HEK293 (cell line): ENCODE results near the gene MEF2C.

Experiments
- CTCF ChIA-PET: fragments of 350-600 bp; formaldehyde crosslinking; extraction: SDS; loops from one replicate; lab custom pipeline; 2021; ENCODE audit warnings: antibody characterized with exemption; lab: Yijun Ruan, JAX
- POLR2A ChIA-PET: fragments of 300-600 bp; formaldehyde crosslinking; extraction: SDS; loops from one replicate; lab custom pipeline; 2020; ENCODE audit warnings: antibody characterized with exemption, inconsistent platforms; lab: Yijun Ruan, JAX
- H3K27ac ChIP-seq: fragments of 200-500 bp; sonication (Bioruptor generic); 2 replicates; pipeline ENCODE4 v1.5.1; 2014; ENCODE audit warnings: low read depth, low read length, control low read depth, inconsistent platforms; ENCODE audit errors: extremely low read depth
- H3K36me3 ChIP-seq, 2 experiments: fragments of 200-500 bp in 1 of 2; sonication (Bioruptor generic) in 1 of 2; 1 replicate in 1 of 2; 2 replicates in 1 of 2; pipeline ENCODE4 v1.5.1; 2014 to 2017; ENCODE audit warnings: inconsistent platforms in 2 of 2, low read length in 2 of 2; ENCODE audit not compliant: control insufficient read depth in 2 of 2, insufficient read depth in 1 of 2
- H3K4me1 ChIP-seq: fragments of 200-500 bp; sonication (Bioruptor generic); 2 replicates; pipeline ENCODE4 v1.5.1; 2014; ENCODE audit warnings: mild to moderate bottlenecking, low read length, inconsistent platforms; ENCODE audit not compliant: control insufficient read depth, insufficient read depth
- H3K4me3 ChIP-seq: 2 replicates; pipeline ENCODE4 v1.5.1; 2011; ENCODE audit warnings: low read depth, mild to moderate bottlenecking, control low read depth, low read length, moderate library complexity
- H3K9me3 ChIP-seq: fragments of 200-500 bp; sonication (Bioruptor generic); 2 replicates; pipeline ENCODE4 v1.5.1; 2014; ENCODE audit warnings: low read depth, low read length, inconsistent platforms; ENCODE audit not compliant: control insufficient read depth, insufficient read depth
- BCL11B ChIP-seq: fragments of 450-650 bp; formaldehyde crosslinking; IDR thresholded peaks from 2 replicates; pipeline ENCODE4 v1.5.1; 2016; ENCODE audit warnings: low read depth, missing biosample characterization, missing genetic modification characterization
- GLIS1 ChIP-seq: fragments of 450-650 bp; formaldehyde crosslinking; IDR thresholded peaks from 2 replicates; pipeline ENCODE4 v1.5.1; 2016; ENCODE audit warnings: missing biosample characterization, missing genetic modification characterization
- HIC1 ChIP-seq: fragments of 450-650 bp; formaldehyde crosslinking; IDR thresholded peaks from 2 replicates; pipeline ENCODE4 v1.5.1; 2016; ENCODE audit warnings: missing biosample characterization, missing genetic modification characterization
- MZF1 ChIP-seq: fragments of 450-650 bp; formaldehyde crosslinking; IDR thresholded peaks from 2 replicates; pipeline ENCODE4 v1.5.1; 2017; ENCODE audit warnings: missing biosample characterization, missing genetic modification characterization, borderline replicate concordance
- OVOL3 ChIP-seq: fragments of 450-650 bp; formaldehyde crosslinking; IDR thresholded peaks from 2 replicates; pipeline ENCODE4 v1.5.1; 2016; ENCODE audit warnings: missing biosample characterization, missing genetic modification characterization
- ZNF133 ChIP-seq: fragments of 450-650 bp; formaldehyde crosslinking; IDR thresholded peaks from 2 replicates; pipeline ENCODE4 v1.5.1; 2016; ENCODE audit warnings: missing biosample characterization, missing genetic modification characterization
- ZNF266 ChIP-seq: fragments of 450-650 bp; formaldehyde crosslinking; IDR thresholded peaks from 2 replicates; pipeline ENCODE4 v1.5.1; 2016; ENCODE audit warnings: missing biosample characterization, missing genetic modification characterization, low read depth
- ZNF324 ChIP-seq: fragments of 450-650 bp; formaldehyde crosslinking; IDR thresholded peaks from 2 replicates; pipeline ENCODE4 v1.5.1; 2016; ENCODE audit warnings: missing biosample characterization, missing genetic modification characterization
- ZNF362 ChIP-seq: fragments of 450-650 bp; formaldehyde crosslinking; IDR thresholded peaks from 2 replicates; pipeline ENCODE4 v1.5.1; 2016; ENCODE audit warnings: missing biosample characterization, missing genetic modification characterization
- ZNF366 ChIP-seq: fragments of 450-650 bp; formaldehyde crosslinking; conservative IDR thresholded peaks from 2 replicates; pipeline ENCODE4 v1.5.1; 2016; ENCODE audit warnings: missing biosample characterization, missing genetic modification characterization
- ZNF37A ChIP-seq: fragments of 450-650 bp; IDR thresholded peaks from 2 replicates; pipeline ENCODE4 v1.5.1; 2018; ENCODE audit warnings: missing biosample characterization, missing genetic modification characterization
- ZNF560 ChIP-seq: fragments of 450-650 bp; formaldehyde crosslinking; IDR thresholded peaks from 2 replicates; pipeline ENCODE4 v1.5.1; 2017; ENCODE audit warnings: missing biosample characterization, missing genetic modification characterization, borderline replicate concordance
- ZNF626 ChIP-seq: fragments of 450-650 bp; sonication (Bioruptor Pico); formaldehyde crosslinking; IDR thresholded peaks from 2 replicates; pipeline ENCODE4 v1.5.1; 2018; ENCODE audit warnings: missing biosample characterization, missing genetic modification characterization, inconsistent platforms
- ZNF629 ChIP-seq: fragments of 450-650 bp; formaldehyde crosslinking; IDR thresholded peaks from 2 replicates; pipeline ENCODE4 v1.5.1; 2017; ENCODE audit warnings: missing biosample characterization, missing genetic modification characterization
- ZNF701 ChIP-seq: fragments of 450-650 bp; formaldehyde crosslinking; IDR thresholded peaks from 2 replicates; pipeline ENCODE4 v1.5.1; 2016; ENCODE audit warnings: missing biosample characterization, missing genetic modification characterization
- ZNF785 ChIP-seq: fragments of 450-650 bp; formaldehyde crosslinking; IDR thresholded peaks from 2 replicates; pipeline ENCODE4 v1.5.1; 2016; ENCODE audit warnings: missing biosample characterization, missing genetic modification characterization
- ZSCAN30 ChIP-seq: fragments of 450-650 bp; IDR thresholded peaks from 2 replicates; pipeline ENCODE4 v1.5.1; 2018; ENCODE audit warnings: missing biosample characterization, mild to moderate bottlenecking, missing genetic modification characterization, moderate library complexity
- TF ChIP-seq, protein P1 (sequence below): fragments of 450-650 bp; formaldehyde crosslinking; IDR thresholded peaks from 2 replicates; pipeline ENCODE4 v1.5.1; 2016; ENCODE audit warnings: missing biosample characterization, missing genetic modification characterization
- TF ChIP-seq, protein P2 (sequence below): fragments of 450-650 bp; formaldehyde crosslinking; IDR thresholded peaks from 2 replicates; pipeline ENCODE4 v1.5.1; 2016; ENCODE audit warnings: missing biosample characterization, missing genetic modification characterization
- TF ChIP-seq, protein P3 (sequence below): fragments of 450-650 bp; formaldehyde crosslinking; IDR thresholded peaks from 2 replicates; pipeline ENCODE4 v1.5.1; 2017; ENCODE audit warnings: missing biosample characterization, missing genetic modification characterization
- TF ChIP-seq, protein P4 (sequence below): fragments of 450-650 bp; formaldehyde crosslinking; IDR thresholded peaks from 2 replicates; pipeline ENCODE4 v1.5.1; 2016; ENCODE audit warnings: missing biosample characterization, missing genetic modification characterization, borderline replicate concordance
- TF ChIP-seq, protein P5 (sequence below): fragments of 450-650 bp; formaldehyde crosslinking; IDR thresholded peaks from 2 replicates; pipeline ENCODE4 v1.5.1; 2016; ENCODE audit warnings: missing biosample characterization, missing genetic modification characterization

MEF2C gene

GRCh38 chr5:88716101-88716500 lies 166.9 kb downstream of the MEF2C start:
- Histone ChIP-seq H3K36me3 (no peaks in the 10 kb centered on the region), H3K4me3 (no peak overlapping the region), H3K27ac (no peak overlapping the region), H3K9me3 (no peaks in the 10 kb centered on the region), H3K4me1 (peaks cover 7% of the 10 kb centered on the region)
- POLR2A ChIA-PET: no interaction called here
- CTCF ChIA-PET: no interaction called here
- no peak for TF ChIP-seq ZNF324 (tag by site-specific recombination)
- TF ChIP-seq, protein P1, sequence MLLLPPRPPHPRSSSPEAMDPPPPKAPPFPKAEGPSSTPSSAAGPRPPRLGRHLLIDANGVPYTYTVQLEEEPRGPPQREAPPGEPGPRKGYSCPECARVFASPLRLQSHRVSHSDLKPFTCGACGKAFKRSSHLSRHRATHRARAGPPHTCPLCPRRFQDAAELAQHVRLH: no peak
- TF ChIP-seq ZNF629 (tag by site-specific recombination): no peak

DNA sequence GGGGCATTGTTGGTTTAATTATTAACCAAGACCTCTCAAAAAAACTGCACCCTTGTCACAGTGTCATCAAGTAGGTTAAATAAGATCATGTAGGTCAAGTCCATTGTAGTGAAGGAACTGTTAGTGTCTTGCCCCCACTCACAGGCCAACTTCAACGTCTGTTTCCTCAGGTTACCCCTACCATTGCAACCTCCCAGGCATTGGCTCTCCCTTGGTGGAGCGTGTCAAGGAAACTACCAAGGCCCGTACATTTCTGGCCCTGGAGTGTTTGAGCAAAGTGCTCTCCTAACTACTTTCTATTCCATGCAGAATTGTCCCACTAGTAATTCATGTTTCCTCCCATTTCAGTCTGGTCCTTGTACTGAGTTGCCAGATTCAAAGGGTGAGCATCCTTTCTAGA lies 167.5 kb downstream of the MEF2C start:
- TF ChIP-seq, protein P2, sequence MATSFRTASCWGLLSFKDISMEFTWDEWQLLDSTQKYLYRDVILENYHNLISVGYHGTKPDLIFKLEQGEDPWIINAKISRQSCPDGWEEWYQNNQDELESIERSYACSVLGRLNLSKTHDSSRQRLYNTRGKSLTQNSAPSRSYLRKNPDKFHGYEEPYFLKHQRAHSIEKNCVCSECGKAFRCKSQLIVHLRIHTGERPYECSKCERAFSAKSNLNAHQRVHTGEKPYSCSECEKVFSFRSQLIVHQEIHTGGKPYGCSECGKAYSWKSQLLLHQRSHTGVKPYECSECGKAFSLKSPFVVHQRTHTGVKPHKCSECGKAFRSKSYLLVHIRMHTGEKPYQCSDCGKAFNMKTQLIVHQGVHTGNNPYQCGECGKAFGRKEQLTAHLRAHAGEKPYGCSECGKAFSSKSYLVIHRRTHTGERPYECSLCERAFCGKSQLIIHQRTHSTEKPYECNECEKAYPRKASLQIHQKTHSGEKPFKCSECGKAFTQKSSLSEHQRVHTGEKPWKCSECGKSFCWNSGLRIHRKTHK (tag by site-specific recombination): no peak
- TF ChIP-seq HIC1: no peak
- TF ChIP-seq, protein P3, sequence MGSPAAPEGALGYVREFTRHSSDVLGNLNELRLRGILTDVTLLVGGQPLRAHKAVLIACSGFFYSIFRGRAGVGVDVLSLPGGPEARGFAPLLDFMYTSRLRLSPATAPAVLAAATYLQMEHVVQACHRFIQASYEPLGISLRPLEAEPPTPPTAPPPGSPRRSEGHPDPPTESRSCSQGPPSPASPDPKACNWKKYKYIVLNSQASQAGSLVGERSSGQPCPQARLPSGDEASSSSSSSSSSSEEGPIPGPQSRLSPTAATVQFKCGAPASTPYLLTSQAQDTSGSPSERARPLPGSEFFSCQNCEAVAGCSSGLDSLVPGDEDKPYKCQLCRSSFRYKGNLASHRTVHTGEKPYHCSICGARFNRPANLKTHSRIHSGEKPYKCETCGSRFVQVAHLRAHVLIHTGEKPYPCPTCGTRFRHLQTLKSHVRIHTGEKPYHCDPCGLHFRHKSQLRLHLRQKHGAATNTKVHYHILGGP (tag by site-specific recombination): no peak
- no peak for TF ChIP-seq ZNF785 (tag by site-specific recombination)
- no peak for TF ChIP-seq BCL11B (tag by site-specific recombination)
- TF ChIP-seq, protein P4, sequence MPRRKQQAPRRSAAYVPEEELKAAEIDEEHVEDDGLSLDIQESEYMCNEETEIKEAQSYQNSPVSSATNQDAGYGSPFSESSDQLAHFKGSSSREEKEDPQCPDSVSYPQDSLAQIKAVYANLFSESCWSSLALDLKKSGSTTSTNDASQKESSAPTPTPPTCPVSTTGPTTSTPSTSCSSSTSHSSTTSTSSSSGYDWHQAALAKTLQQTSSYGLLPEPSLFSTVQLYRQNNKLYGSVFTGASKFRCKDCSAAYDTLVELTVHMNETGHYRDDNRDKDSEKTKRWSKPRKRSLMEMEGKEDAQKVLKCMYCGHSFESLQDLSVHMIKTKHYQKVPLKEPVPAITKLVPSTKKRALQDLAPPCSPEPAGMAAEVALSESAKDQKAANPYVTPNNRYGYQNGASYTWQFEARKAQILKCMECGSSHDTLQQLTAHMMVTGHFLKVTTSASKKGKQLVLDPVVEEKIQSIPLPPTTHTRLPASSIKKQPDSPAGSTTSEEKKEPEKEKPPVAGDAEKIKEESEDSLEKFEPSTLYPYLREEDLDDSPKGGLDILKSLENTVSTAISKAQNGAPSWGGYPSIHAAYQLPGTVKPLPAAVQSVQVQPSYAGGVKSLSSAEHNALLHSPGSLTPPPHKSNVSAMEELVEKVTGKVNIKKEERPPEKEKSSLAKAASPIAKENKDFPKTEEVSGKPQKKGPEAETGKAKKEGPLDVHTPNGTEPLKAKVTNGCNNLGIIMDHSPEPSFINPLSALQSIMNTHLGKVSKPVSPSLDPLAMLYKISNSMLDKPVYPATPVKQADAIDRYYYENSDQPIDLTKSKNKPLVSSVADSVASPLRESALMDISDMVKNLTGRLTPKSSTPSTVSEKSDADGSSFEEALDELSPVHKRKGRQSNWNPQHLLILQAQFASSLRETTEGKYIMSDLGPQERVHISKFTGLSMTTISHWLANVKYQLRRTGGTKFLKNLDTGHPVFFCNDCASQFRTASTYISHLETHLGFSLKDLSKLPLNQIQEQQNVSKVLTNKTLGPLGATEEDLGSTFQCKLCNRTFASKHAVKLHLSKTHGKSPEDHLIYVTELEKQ: no peak
- no peak for TF ChIP-seq ZNF37A
- TF ChIP-seq ZNF366 (tag by site-specific recombination): no peak
- TF ChIP-seq ZNF266 (tag by site-specific recombination): no peak
- TF ChIP-seq ZNF626: no peak
- no peak for TF ChIP-seq ZSCAN30
- no peak for TF ChIP-seq GLIS1 (tag by site-specific recombination)
- no peak for TF ChIP-seq ZNF362 (tag by site-specific recombination)
- TF ChIP-seq ZNF560 (tag by site-specific recombination): no peak
- no peak for TF ChIP-seq ZNF133 (tag by site-specific recombination)
- TF ChIP-seq, protein P5, sequence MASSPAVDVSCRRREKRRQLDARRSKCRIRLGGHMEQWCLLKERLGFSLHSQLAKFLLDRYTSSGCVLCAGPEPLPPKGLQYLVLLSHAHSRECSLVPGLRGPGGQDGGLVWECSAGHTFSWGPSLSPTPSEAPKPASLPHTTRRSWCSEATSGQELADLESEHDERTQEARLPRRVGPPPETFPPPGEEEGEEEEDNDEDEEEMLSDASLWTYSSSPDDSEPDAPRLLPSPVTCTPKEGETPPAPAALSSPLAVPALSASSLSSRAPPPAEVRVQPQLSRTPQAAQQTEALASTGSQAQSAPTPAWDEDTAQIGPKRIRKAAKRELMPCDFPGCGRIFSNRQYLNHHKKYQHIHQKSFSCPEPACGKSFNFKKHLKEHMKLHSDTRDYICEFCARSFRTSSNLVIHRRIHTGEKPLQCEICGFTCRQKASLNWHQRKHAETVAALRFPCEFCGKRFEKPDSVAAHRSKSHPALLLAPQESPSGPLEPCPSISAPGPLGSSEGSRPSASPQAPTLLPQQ (tag by site-specific recombination): no peak
- no peak for TF ChIP-seq OVOL3 (tag by site-specific recombination)
- TF ChIP-seq MZF1 (tag by site-specific recombination): no peak
- no peak for TF ChIP-seq ZNF701 (tag by site-specific recombination)
- CTCF ChIA-PET: interaction anchor here (1.6 kb wide), 1 partner anchor 8 kb away, joined by 12 read pairs; no protein-coding TSS in a partner anchor
- POLR2A ChIA-PET: no interaction called here
- no peak overlapping the region for H3K4me3 ChIP-seq
- H3K27ac ChIP-seq: no peak overlapping the region
- no peaks in the 10 kb centered on the region for H3K9me3 ChIP-seq
- no peaks in the 10 kb centered on the region for H3K36me3 ChIP-seq
- H3K4me1 ChIP-seq: peaks cover 7% of the 10 kb centered on the region
